ENCODE results near the gene FGF7. TPM values are rescaled to one million over a fixed set of nuclear protein-coding genes. Genes with fewer than 3 reads are reported as not detected.

Gene FGF7
- total RNA-seq, 1 donor from 2014 or later = 0.04 TPM

DNA sequence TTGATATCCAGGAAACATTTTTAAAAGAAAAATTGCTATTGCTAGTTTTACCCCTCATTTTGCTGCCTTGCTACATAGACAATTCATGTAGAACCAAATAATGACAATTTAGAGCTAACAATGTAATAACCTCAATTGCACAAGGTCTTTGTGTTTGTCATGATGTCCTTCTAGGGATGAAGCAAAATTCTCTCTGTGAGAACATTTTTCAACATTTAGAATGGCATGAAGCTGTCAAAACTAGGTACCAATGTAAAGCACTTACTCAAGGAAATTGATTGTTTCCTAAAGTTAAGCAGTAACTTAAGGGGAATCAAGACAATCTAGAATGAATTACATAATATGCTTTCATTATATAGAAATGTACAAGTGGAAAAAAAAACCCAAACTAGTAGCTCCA lies 7.9 kb upstream of the FGF7 start:
- H3K36me3 Mint-ChIP-seq (ENCODE audit: low read depth) = no peaks in the 10 kb centered on the region
- POLR2A ChIA-PET = no interaction called here

GRCh38 chr15:49415638-49416037 lies 7.4 kb upstream of the FGF7 start:
- Mint-ChIP-seq H3K27ac (no peak overlapping the region), H3K9me3 (no peaks in the 10 kb centered on the region), H3K4me1 (no peaks in the 10 kb centered on the region), H3K4me3 (no peak overlapping the region), H3K36me3 (ENCODE audit: low read depth) (no peaks in the 10 kb centered on the region), H3K27me3 (peaks cover 17% of the 10 kb centered on the region)
- POLR2A ChIA-PET = no interaction called here
- DNase-seq (no peak), ATAC-seq (ENCODE audit: low read depth) (no peak)
- CTCF ChIA-PET = no interaction called here
- no peak for TF ChIP-seq CTCF (IDR thresholded peaks at IDR 0.05)
- intact Hi-C loops (cut with micrococcal nuclease) = no loop called here

More for the DNA sequence above, 7.9 kb upstream of the FGF7 start:
- H3K9me3 Mint-ChIP-seq = no peaks in the 10 kb centered on the region
- TF ChIP-seq CTCF (IDR thresholded peaks at IDR 0.05) = no peak
- H3K27ac Mint-ChIP-seq = no peak overlapping the region
- no peaks in the 10 kb centered on the region for H3K4me1 Mint-ChIP-seq
- ATAC-seq (ENCODE audit: low read depth) = no peak
- CTCF ChIA-PET = no interaction called here
- intact Hi-C loops (cut with micrococcal nuclease) = no loop called here
- H3K27me3 Mint-ChIP-seq = peaks cover 17% of the 10 kb centered on the region
- no peak for DNase-seq
- H3K4me3 Mint-ChIP-seq = no peak overlapping the region

DNA sequence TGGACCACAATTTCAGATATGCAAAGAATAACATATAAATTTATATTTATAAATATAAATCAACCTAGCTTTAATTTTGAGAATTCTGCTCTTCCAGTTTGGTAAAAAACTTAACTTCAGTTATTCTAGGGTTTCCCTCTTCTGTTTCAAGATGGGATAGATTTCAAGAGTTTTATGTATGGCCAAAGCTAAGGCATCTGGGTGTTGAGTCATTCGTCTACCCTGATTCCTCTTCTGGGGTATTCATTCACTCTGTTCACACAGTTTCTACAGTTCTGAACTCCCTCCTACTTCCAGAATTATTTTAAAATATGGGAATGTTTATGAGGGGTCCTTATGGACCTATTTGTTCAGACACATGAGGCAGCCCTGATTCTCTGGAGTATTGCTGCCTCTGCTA lies 4.2 kb upstream of the FGF7 start:
- DNase-seq = no peak
- no peak for ATAC-seq (ENCODE audit: low read depth)
- POLR2A ChIA-PET = no interaction called here
- Mint-ChIP-seq H3K27me3 (peaks cover 16% of the 10 kb centered on the region), H3K4me3 (no peak overlapping the region), H3K36me3 (ENCODE audit: low read depth) (no peaks in the 10 kb centered on the region), H3K4me1 (peaks cover 3% of the 10 kb centered on the region), H3K9me3 (no peaks in the 10 kb centered on the region), H3K27ac (no peak overlapping the region)
- TF ChIP-seq CTCF (IDR thresholded peaks at IDR 0.05) = no peak
- CTCF ChIA-PET = no interaction called here
- intact Hi-C loops (cut with micrococcal nuclease) = no loop called here

DNA sequence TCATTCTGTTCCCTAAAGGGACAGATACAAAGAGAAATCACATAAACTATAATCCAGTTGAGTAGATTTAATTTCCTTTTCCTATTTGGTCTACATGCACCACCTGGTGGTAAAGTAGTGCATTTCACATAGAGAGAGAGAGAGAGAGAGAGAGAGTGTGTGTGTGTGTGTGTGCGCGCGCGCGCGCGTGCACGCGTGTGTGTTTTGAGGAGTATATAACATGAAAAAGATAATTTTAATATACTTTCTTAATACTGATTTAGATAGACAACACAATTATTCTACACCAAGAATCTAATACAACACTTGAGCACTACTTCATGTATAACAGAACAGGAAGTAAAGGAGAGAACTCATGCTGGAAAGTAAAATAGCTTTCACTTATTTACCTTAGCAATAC lies 1.1 kb upstream of the FGF7 start:
- peak; percentile 42 for ATAC-seq (ENCODE audit: low read depth)
- Mint-ChIP-seq H3K36me3 (ENCODE audit: low read depth) (no peaks in the 10 kb centered on the region), H3K27ac (no peak overlapping the region), H3K4me1 (peaks cover 3% of the 10 kb centered on the region), H3K9me3 (no peaks in the 10 kb centered on the region), H3K4me3 (no peak overlapping the region), H3K27me3 (peaks cover 3% of the 10 kb centered on the region)
- ChIA-PET CTCF (interaction anchor here (0.6 to 4.4 kb wide), 9 partner anchors 8 to 723 kb away, joined by 3 to 64 read pairs (median 4); no protein-coding TSS in a partner anchor), POLR2A (no interaction called here)
- intact Hi-C loops (cut with micrococcal nuclease) = loop anchor here (1.0 to 5.0 kb wide), 5 partner anchors 187 to 1063 kb away; partner anchors contain the start of gene SECISBP2L
- DNase-seq = peak; percentile 18
- TF ChIP-seq CTCF (IDR thresholded peaks at IDR 0.05) = no peak

GRCh38 chr15:49423901-49424550 lies 984 bp downstream of the FGF7 start:
- ATAC-seq (ENCODE audit: low read depth) (no peak), DNase-seq (no peak)
- intact Hi-C loops (cut with micrococcal nuclease) = loop anchor here (2.0 to 5.0 kb wide), 2 partner anchors 377 to 1065 kb away; partner anchors contain the start of gene SECISBP2L
- Mint-ChIP-seq H3K27ac (no peak overlapping the region), H3K9me3 (no peaks in the 10 kb centered on the region), H3K27me3 (no peaks in the 10 kb centered on the region), H3K4me1 (peaks cover 3% of the 10 kb centered on the region), H3K4me3 (no peak overlapping the region), H3K36me3 (ENCODE audit: low read depth) (no peaks in the 10 kb centered on the region)
- CTCF ChIA-PET = no interaction called here
- POLR2A ChIA-PET = no interaction called here
- no peak for TF ChIP-seq CTCF (IDR thresholded peaks at IDR 0.05)
